Measurements from ENCODE around the gene KBTBD2. TPM values are rescaled to one million over a fixed set of nuclear protein-coding genes. Genes with fewer than 3 reads are reported as not detected.
A peak's percentile ranks its signal among the peaks of the same experiment; 100 is the strongest.

KBTBD2 gene
- total RNA-seq, 1 experiment from 2014 or later, result 16.3 TPM

DNA sequence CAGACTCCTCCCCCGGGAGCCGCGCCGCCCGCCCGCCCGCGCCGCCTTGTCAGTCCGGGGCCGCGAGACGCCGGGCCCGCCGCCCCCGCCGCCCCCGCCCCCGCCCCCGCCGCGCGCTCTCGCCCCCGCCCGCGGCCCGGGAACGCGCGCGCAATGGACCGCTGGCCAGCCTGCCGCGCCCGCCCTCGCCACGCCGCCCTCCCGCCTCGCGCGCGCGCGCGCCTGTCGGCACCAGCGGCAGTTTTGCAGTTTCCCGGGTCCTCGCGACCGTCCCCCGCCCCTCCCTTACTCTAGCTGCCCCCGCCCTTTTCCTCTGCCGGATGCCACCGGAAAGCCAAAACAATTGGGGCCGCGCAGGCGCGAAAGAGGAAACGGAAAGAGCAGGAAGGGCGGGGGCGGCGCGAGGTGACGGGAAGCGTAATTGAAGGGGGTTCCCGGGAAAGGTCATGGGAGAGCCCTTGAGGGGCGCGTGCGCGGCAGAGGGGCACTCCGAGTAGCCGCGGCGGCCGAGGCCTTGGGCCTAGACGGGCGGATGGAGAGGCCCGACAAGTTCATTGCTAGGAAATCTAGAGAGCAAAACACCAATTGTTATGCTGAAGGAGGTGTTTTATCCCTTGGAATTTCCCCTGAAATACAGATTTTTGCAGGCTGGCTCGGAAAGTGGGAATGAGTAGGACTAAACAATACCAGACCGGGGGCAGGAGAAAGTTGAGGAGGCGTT is 400 bp upstream of the KBTBD2 start:
- peaks cover 41% of the 10 kb centered on the region for H3K79me2 ChIP-seq (ENCODE audit: low read length)
- DNase-seq, result peak; percentile 91
- H3K36me3 ChIP-seq (ENCODE audit: low read depth, low read length), result no peaks in the 10 kb centered on the region
- H3K9ac ChIP-seq (ENCODE audit: low read length), result peak overlapping the region; percentile 81
- no peaks in the 10 kb centered on the region for H3F3A ChIP-seq (ENCODE audit: low read length, unreplicated experiment)
- TF ChIP-seq, protein P1, sequence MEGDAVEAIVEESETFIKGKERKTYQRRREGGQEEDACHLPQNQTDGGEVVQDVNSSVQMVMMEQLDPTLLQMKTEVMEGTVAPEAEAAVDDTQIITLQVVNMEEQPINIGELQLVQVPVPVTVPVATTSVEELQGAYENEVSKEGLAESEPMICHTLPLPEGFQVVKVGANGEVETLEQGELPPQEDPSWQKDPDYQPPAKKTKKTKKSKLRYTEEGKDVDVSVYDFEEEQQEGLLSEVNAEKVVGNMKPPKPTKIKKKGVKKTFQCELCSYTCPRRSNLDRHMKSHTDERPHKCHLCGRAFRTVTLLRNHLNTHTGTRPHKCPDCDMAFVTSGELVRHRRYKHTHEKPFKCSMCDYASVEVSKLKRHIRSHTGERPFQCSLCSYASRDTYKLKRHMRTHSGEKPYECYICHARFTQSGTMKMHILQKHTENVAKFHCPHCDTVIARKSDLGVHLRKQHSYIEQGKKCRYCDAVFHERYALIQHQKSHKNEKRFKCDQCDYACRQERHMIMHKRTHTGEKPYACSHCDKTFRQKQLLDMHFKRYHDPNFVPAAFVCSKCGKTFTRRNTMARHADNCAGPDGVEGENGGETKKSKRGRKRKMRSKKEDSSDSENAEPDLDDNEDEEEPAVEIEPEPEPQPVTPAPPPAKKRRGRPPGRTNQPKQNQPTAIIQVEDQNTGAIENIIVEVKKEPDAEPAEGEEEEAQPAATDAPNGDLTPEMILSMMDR (conservative IDR thresholded peaks at IDR 0.05; ENCODE audit: low read depth, low read length), result no peak
- TF ChIP-seq EZH2 (IDR thresholded peaks at IDR 0.05; ENCODE audit: low read length, unreplicated experiment) (no peak), EZH2phosphoT487 (IDR thresholded peaks at IDR 0.05; ENCODE audit: borderline replicate concordance, low read length) (no peak)
- H3K27me3 ChIP-seq (ENCODE audit: low read length), result no peaks in the 10 kb centered on the region
- peak overlapping the region; percentile 71 for H3K27ac ChIP-seq (ENCODE audit: low read length)
- peaks cover 13% of the 10 kb centered on the region for H3K4me1 ChIP-seq (ENCODE audit: insufficient read depth, low read length)
- H3K4me2 ChIP-seq (ENCODE audit: low read length), result peak overlapping the region; percentile 89
- intact Hi-C loops (cut with micrococcal nuclease), result loop anchor here (1.0 to 5.0 kb wide), 7 partner anchors 51 to 400 kb away; partner anchors contain the start of genes FKBP9, LSM5, NT5C3A and RP9
- BruUV-seq (replicated peaks), result no TSS peak
- no peaks in the 10 kb centered on the region for H3K9me2 ChIP-seq (replicated peaks; ENCODE audit: low read length)
- H3K4me3 ChIP-seq (ENCODE audit: low read length), result peak overlapping the region; percentile 98
- no peaks in the 10 kb centered on the region for H3K9me3 ChIP-seq (ENCODE audit: low read length)
- H4K20me1 ChIP-seq (ENCODE audit: low read length), result peaks cover 24% of the 10 kb centered on the region
- POLR2A ChIA-PET (ENCODE audit: unreplicated experiment), result no interaction called here
- peak; percentile 57 for ATAC-seq
- H2AFZ ChIP-seq (ENCODE audit: low read length), result peak overlapping the region; percentile 81
- CTCF ChIA-PET, result interaction anchor here (0.6 kb wide), 2 partner anchors 46 to 681 kb away, joined by 3 to 9 read pairs; no protein-coding TSS in a partner anchor

DNA sequence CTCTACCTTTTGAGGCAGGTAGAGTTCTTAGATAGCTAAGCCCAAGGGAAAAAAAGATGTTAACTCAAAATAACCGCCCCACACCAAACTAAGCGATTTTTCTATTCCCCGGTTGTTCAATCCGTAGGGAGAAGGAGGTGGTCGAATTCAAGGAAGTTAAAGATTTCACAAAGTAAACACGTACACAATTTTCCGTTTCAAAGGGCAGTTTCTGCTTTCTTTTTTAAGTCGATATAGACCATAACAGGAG is 842 bp downstream of the KBTBD2 start:
- H3K79me2 ChIP-seq (ENCODE audit: low read length), result peaks cover 53% of the 10 kb centered on the region
- H3F3A ChIP-seq (ENCODE audit: low read length, unreplicated experiment), result no peaks in the 10 kb centered on the region
- peak overlapping the region; percentile 68 for H2AFZ ChIP-seq (ENCODE audit: low read length)
- peak overlapping the region; percentile 81 for H3K9ac ChIP-seq (ENCODE audit: low read length)
- TF ChIP-seq EZH2 (IDR thresholded peaks at IDR 0.05; ENCODE audit: low read length, unreplicated experiment) (no peak), EZH2phosphoT487 (IDR thresholded peaks at IDR 0.05; ENCODE audit: borderline replicate concordance, low read length) (no peak)
- TF ChIP-seq, protein P1 (conservative IDR thresholded peaks at IDR 0.05; ENCODE audit: low read depth, low read length), result no peak
- ChIA-PET POLR2A (ENCODE audit: unreplicated experiment) (interaction anchor here (0.7 to 0.8 kb wide), 4 partner anchors 67 to 904 kb away, joined by 3 to 7 read pairs (median 4); partner anchors contain the start of gene FKBP9), CTCF (interaction anchor here (0.7 kb wide), 1 partner anchor 162 kb away, joined by 3 read pairs; no protein-coding TSS in a partner anchor)
- peak overlapping the region; percentile 98 for H3K4me3 ChIP-seq (ENCODE audit: low read length)
- peak; percentile 7 for DNase-seq
- peaks cover 26% of the 10 kb centered on the region for H4K20me1 ChIP-seq (ENCODE audit: low read length)
- H3K9me3 ChIP-seq (ENCODE audit: low read length), result no peaks in the 10 kb centered on the region
- peaks cover 13% of the 10 kb centered on the region for H3K4me1 ChIP-seq (ENCODE audit: insufficient read depth, low read length)
- H3K9me2 ChIP-seq (replicated peaks; ENCODE audit: low read length), result no peaks in the 10 kb centered on the region
- H3K4me2 ChIP-seq (ENCODE audit: low read length), result peak overlapping the region; percentile 93
- ATAC-seq, result no peak
- intact Hi-C loops (cut with micrococcal nuclease), result loop anchor here (2.0 to 5.0 kb wide), 5 partner anchors 88 to 398 kb away; partner anchors contain the start of genes LSM5, NT5C3A and RP9
- peak overlapping the region; percentile 19 for H3K27ac ChIP-seq (ENCODE audit: low read length)
- H3K27me3 ChIP-seq (ENCODE audit: low read length), result no peaks in the 10 kb centered on the region
- H3K36me3 ChIP-seq (ENCODE audit: low read depth, low read length), result no peaks in the 10 kb centered on the region
- no TSS peak for BruUV-seq (replicated peaks)
